ENCODE results near the gene TANGO2.

- no peak for TF ChIP-seq CTCF (IDR thresholded peaks at IDR 0.05; ENCODE audit: low read length)
- no peak for TF ChIP-seq EZH2 (IDR thresholded peaks at IDR 0.05; ENCODE audit: borderline replicate concordance, low read length)
These were observed 34.9 kb upstream of the TANGO2 start for GRCh38 chr22:19986011-19986409.
